Panc1 (cell line): ENCODE results near the gene RAMP1.

Experiments
- TF ChIP-seq, protein P1 (sequence below): fragments of 450-650 bp; IDR thresholded peaks from 2 replicates; pipeline ENCODE4 v1.5.1; 2017; ENCODE audit warnings: mild to moderate bottlenecking
- TF ChIP-seq, protein P2 (sequence below), 2 experiments: IDR thresholded peaks; 2 replicates each; pipeline ENCODE4 v1.6.1; 2011 to 2012; ENCODE audit warnings: low read depth in 2 of 2, control low read depth in 1 of 2, low read length in 1 of 2, mild to moderate bottlenecking in 1 of 2, moderate library complexity in 1 of 2; ENCODE audit not compliant: insufficient read depth in 1 of 2

DNA sequence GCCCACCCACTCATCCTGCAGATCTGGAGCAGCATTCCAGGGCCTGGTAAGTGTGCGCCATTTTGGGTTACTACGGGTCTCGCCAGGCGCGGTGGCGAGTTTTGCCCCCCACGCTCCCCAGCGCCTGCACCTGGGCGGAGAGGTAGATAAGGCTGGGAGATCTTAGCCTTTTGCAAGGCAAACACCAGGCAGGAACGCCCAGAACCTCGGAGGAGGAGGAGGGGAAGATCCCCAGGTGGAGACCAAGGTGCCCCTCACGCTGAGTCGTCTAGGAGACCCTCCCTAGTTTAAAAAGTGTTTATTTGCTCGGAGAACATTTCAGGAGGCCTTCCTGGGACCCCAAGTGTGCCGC lies 365 bp upstream of the RAMP1 start:
- TF ChIP-seq, protein P1, sequence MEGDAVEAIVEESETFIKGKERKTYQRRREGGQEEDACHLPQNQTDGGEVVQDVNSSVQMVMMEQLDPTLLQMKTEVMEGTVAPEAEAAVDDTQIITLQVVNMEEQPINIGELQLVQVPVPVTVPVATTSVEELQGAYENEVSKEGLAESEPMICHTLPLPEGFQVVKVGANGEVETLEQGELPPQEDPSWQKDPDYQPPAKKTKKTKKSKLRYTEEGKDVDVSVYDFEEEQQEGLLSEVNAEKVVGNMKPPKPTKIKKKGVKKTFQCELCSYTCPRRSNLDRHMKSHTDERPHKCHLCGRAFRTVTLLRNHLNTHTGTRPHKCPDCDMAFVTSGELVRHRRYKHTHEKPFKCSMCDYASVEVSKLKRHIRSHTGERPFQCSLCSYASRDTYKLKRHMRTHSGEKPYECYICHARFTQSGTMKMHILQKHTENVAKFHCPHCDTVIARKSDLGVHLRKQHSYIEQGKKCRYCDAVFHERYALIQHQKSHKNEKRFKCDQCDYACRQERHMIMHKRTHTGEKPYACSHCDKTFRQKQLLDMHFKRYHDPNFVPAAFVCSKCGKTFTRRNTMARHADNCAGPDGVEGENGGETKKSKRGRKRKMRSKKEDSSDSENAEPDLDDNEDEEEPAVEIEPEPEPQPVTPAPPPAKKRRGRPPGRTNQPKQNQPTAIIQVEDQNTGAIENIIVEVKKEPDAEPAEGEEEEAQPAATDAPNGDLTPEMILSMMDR: no peak
- TF ChIP-seq, protein P2, sequence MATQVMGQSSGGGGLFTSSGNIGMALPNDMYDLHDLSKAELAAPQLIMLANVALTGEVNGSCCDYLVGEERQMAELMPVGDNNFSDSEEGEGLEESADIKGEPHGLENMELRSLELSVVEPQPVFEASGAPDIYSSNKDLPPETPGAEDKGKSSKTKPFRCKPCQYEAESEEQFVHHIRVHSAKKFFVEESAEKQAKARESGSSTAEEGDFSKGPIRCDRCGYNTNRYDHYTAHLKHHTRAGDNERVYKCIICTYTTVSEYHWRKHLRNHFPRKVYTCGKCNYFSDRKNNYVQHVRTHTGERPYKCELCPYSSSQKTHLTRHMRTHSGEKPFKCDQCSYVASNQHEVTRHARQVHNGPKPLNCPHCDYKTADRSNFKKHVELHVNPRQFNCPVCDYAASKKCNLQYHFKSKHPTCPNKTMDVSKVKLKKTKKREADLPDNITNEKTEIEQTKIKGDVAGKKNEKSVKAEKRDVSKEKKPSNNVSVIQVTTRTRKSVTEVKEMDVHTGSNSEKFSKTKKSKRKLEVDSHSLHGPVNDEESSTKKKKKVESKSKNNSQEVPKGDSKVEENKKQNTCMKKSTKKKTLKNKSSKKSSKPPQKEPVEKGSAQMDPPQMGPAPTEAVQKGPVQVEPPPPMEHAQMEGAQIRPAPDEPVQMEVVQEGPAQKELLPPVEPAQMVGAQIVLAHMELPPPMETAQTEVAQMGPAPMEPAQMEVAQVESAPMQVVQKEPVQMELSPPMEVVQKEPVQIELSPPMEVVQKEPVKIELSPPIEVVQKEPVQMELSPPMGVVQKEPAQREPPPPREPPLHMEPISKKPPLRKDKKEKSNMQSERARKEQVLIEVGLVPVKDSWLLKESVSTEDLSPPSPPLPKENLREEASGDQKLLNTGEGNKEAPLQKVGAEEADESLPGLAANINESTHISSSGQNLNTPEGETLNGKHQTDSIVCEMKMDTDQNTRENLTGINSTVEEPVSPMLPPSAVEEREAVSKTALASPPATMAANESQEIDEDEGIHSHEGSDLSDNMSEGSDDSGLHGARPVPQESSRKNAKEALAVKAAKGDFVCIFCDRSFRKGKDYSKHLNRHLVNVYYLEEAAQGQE (IDR thresholded peaks at IDR 0.05; ENCODE audit: insufficient read depth in 1 of 2, low read depth in 2 of 2, low read length in 1 of 2): no peak
